Lower lobe of right lung (tissue), 2 donors: ENCODE results near the gene POLR3G. TPM values are rescaled to one million over a fixed set of nuclear protein-coding genes. Genes with fewer than 3 reads are reported as not detected.

ENCODE experiments used
- ATAC-seq, 2 donors: fragments of 200-7000 bp; cut with Tn5 transposase; one replicate each; pipeline ENCODE4 v1.9.1; 2020 to 2022; ENCODE audit warnings: mild to moderate bottlenecking in 2 of 2, moderate library complexity in 2 of 2
- DNase-seq: peaks from one replicate; pipeline ENCODE4 v3.0.0-alpha.2; 2020
- H3K27ac ChIP-seq: fragments of 200-600 bp; one replicate; pipeline ENCODE4 v1.8.0; 2022
- H3K27me3 ChIP-seq: fragments of 200-600 bp; one replicate; pipeline ENCODE4 v1.8.0; 2022; ENCODE audit warnings: low read depth
- H3K36me3 ChIP-seq: fragments of 200-600 bp; one replicate; pipeline ENCODE4 v1.8.0; 2022; ENCODE audit warnings: mild to moderate bottlenecking
- H3K4me1 ChIP-seq: fragments of 200-600 bp; one replicate; pipeline ENCODE4 v1.8.0; 2022
- H3K4me3 ChIP-seq: fragments of 200-600 bp; one replicate; pipeline ENCODE4 v1.8.0; 2022; ENCODE audit warnings: mild to moderate bottlenecking
- H3K9me3 ChIP-seq: fragments of 200-600 bp; one replicate; pipeline ENCODE4 v1.8.0; 2022
- intact Hi-C: fragments of 100-400 bp; cut with DNase I; formaldehyde crosslinking; loops from one replicate; pipeline ENCODE4 v1.11.0; 2022
- total RNA-seq: library from RNA; stranded (reverse); fragmentation: NEBNext Ultra II Directional; extraction: Animal tissue kit (Norgen Biotek cat#: 25700); gene quantifications from one replicate; pipeline ENCODE4 v1.2.1, GENCODE V29; 2021
- TF ChIP-seq, protein P1 (sequence below): fragments of 200-600 bp; IDR thresholded peaks from one replicate; pipeline ENCODE4 v1.8.0; 2022; ENCODE audit warnings: antibody characterized with exemption, mild to moderate bottlenecking
- donor health status: DM: no; HTN: yes; CAD: no; lungs with severe emphysema.

Gene POLR3G
- total RNA-seq, 1 donor from 2014 or later: 1.8 TPM

DNA sequence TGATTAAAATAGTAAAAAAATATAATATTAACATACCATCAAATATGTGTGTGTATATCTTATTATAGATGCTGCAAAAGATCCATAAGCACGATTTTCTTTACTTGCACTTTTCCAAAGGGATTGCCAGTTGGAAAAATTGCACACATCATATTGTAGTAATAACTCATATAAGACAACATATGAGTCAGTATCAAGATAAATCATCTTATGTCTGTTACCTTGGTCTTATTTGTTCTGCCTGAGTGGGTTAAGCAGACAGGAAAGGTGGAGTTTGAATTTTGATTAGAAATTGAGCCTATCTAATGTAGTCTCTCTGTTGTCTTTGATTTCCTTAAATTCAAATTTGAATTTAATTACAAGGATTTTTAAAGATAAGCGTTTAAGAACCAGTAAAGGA lies 30.1 kb downstream of the POLR3G start:
- Histone ChIP-seq H3K4me3 (no peak overlapping the region), H3K9me3 (no peaks in the 10 kb centered on the region), H3K27me3 (no peaks in the 10 kb centered on the region), H3K27ac (no peak overlapping the region), H3K36me3 (no peaks in the 10 kb centered on the region), H3K4me1 (no peaks in the 10 kb centered on the region)
- DNase-seq (no peak), ATAC-seq (no peak)
- TF ChIP-seq, protein P1, sequence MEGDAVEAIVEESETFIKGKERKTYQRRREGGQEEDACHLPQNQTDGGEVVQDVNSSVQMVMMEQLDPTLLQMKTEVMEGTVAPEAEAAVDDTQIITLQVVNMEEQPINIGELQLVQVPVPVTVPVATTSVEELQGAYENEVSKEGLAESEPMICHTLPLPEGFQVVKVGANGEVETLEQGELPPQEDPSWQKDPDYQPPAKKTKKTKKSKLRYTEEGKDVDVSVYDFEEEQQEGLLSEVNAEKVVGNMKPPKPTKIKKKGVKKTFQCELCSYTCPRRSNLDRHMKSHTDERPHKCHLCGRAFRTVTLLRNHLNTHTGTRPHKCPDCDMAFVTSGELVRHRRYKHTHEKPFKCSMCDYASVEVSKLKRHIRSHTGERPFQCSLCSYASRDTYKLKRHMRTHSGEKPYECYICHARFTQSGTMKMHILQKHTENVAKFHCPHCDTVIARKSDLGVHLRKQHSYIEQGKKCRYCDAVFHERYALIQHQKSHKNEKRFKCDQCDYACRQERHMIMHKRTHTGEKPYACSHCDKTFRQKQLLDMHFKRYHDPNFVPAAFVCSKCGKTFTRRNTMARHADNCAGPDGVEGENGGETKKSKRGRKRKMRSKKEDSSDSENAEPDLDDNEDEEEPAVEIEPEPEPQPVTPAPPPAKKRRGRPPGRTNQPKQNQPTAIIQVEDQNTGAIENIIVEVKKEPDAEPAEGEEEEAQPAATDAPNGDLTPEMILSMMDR: no peak
- intact Hi-C loops: no loop called here

DNA sequence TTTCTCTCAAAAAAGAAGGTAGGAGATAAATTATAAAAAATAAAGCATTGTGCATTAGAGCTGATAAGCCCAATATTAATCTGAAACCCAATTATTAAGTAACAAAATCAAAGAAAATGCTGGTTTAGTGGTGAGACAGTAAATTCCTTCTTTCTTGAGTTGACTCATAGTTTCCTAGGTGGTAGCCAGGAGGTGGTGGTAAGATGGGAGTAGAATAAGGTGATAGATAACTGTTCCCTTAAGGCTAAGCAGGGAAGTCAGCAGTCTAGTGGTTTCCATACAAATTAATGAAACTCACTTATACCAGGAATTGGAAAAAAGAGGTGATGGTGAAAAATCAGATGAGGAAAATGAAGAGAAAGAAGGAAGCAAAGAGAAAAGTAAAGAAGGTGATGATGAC lies 31.6 kb downstream of the POLR3G start:
- Histone ChIP-seq H3K27me3 (no peaks in the 10 kb centered on the region), H3K4me1 (no peaks in the 10 kb centered on the region), H3K27ac (no peak overlapping the region), H3K36me3 (no peaks in the 10 kb centered on the region), H3K4me3 (no peak overlapping the region), H3K9me3 (no peaks in the 10 kb centered on the region)
- intact Hi-C loops: no loop called here
- DNase-seq: no peak
- TF ChIP-seq, protein P1: no peak
- no peak for ATAC-seq

GRCh38 chr5:90510438-90510837 lies 35.8 kb downstream of the POLR3G start:
- Histone ChIP-seq H3K4me1 (no peaks in the 10 kb centered on the region), H3K36me3 (no peaks in the 10 kb centered on the region), H3K27me3 (no peaks in the 10 kb centered on the region), H3K9me3 (no peaks in the 10 kb centered on the region), H3K4me3 (no peak overlapping the region), H3K27ac (no peak overlapping the region)
- TF ChIP-seq, protein P1: no peak
- intact Hi-C loops: no loop called here
- DNase-seq: no peak
- peak in 1 of 2 donors; percentile 18 for ATAC-seq

DNA sequence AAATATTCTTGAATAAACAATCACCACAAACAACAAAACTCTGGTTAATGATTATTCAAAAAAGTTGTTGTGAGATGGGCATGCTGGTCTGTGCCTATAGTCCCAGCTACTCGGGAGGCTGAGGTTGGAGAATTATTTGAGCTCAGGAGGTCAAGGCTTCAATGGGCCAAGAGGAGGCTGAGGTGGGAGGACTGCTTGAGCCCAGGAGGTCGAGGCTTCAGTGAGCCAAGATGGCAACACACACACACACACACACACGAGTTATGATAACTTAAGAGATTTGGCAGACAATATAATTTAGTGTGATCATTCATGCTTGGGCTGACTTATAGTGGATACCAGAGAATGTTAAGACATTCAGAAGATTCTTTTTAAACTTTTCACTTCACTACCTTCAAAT lies 39.9 kb downstream of the POLR3G start:
- intact Hi-C loops: no loop called here
- no peak overlapping the region for H3K4me3 ChIP-seq
- no peak overlapping the region for H3K27ac ChIP-seq
- TF ChIP-seq, protein P1: no peak
- ATAC-seq (no peak), DNase-seq (no peak)
- H3K9me3 ChIP-seq: no peaks in the 10 kb centered on the region
- H3K36me3 ChIP-seq: peaks cover 13% of the 10 kb centered on the region
- H3K4me1 ChIP-seq: no peaks in the 10 kb centered on the region
- no peaks in the 10 kb centered on the region for H3K27me3 ChIP-seq

DNA sequence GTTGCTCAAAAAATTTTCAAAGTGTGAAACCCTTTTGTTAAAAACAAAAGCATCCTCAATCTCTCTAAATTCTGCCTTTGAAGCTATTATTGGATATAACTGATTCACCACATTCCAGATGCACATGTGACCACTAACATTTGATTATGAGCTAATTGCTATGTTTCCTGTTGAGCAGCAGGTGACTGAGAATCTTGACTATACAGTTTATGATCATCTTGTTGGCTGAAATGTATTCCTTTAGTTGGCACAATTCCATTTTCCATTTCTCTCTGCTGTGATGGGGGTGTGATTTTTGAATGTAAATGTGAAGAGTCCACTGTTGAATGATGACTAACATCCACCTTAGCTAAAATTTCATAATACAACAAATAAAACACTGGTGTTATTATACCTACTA lies 44.0 kb downstream of the POLR3G start:
- peaks cover 50% of the 10 kb centered on the region for H3K36me3 ChIP-seq
- ATAC-seq (no peak), DNase-seq (no peak)
- TF ChIP-seq, protein P1: no peak
- H3K4me1 ChIP-seq: no peaks in the 10 kb centered on the region
- H3K4me3 ChIP-seq: no peak overlapping the region
- no peaks in the 10 kb centered on the region for H3K27me3 ChIP-seq
- intact Hi-C loops: no loop called here
- H3K27ac ChIP-seq: no peak overlapping the region
- no peaks in the 10 kb centered on the region for H3K9me3 ChIP-seq

DNA sequence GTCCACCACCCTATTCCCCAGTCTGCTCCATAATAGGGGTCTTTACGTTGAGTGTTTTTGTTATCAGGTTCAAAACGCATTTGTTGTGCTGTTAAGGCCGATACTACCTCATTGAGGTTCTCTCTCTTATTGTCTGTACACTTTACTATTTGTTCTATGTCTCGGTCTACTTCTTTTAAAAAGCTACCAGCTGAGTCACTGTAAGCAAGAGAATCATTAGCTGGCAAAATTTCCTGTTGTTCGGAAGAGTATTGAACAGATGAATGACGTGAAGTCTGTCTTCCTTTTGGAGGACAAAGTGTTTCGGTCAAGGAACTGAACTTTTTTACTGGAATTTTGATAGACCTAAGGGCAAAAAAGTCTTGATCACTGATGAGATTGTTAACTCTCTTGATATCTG lies 44.4 kb downstream of the POLR3G start:
- H3K4me3 ChIP-seq: no peak overlapping the region
- no peaks in the 10 kb centered on the region for H3K9me3 ChIP-seq
- no peaks in the 10 kb centered on the region for H3K27me3 ChIP-seq
- TF ChIP-seq, protein P1: no peak
- intact Hi-C loops: no loop called here
- no peak overlapping the region for H3K27ac ChIP-seq
- ATAC-seq (no peak), DNase-seq (no peak)
- no peaks in the 10 kb centered on the region for H3K4me1 ChIP-seq
- peaks cover 55% of the 10 kb centered on the region for H3K36me3 ChIP-seq
